HG02763 (cell line): ENCODE data around the gene RELL2.

Experiments
- ATAC-seq: cut with Tn5 transposase; IDR thresholded peaks from one replicate; pipeline ENCODE4 v1.9.1; 2021; ENCODE audit warnings: mild to moderate bottlenecking, moderate library complexity; ENCODE audit not compliant: unreplicated experiment

The RELL2 gene

GRCh38 chr5:141618030-141618803, 18.6 kb upstream of the RELL2 start:
- ATAC-seq = peak; percentile 28

DNA sequence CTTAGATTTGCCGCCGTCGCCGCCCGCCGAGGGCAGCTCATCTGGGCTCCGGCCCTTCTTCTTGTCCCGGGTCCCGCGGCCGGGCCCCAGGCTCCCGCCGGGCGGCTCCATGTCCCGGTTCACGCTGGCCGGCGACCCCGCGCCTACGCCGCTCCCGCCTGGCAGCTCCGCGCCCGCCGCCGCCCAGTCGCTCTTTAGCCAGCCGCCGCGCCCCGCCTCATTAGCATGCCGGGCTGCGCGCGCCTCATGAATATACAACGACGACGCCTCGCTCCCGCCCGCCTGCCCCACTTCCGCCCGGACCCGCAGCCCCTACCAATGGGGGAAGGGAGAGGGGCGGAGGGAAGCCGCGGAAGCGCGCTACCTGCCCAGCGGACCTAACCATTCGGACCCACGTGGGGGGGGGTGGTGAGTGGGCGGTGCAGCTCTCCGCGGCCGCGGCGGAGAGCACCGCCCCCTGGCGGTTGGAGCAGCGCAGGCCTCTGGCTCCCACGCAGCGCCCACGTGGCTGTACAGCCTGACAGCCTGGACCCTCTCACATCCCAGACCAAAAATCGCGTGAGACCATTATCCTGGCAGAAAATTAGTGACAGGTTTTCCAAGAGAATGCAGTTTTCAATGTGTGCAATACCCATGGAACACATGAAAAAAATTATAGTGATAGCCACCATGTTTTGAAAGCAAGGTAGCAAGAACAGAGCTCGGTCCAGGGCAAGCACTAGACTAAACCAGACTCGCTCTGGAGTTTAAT, 17.8 kb upstream of the RELL2 start, which contains the start of gene DIAPH1:
TSS of gene DIAPH1 (minus strand) at position 197 of the 751 bp plus-strand sequence. CDS start at position 111, 86 bp downstream.
- ATAC-seq = peak; percentile 81

DNA sequence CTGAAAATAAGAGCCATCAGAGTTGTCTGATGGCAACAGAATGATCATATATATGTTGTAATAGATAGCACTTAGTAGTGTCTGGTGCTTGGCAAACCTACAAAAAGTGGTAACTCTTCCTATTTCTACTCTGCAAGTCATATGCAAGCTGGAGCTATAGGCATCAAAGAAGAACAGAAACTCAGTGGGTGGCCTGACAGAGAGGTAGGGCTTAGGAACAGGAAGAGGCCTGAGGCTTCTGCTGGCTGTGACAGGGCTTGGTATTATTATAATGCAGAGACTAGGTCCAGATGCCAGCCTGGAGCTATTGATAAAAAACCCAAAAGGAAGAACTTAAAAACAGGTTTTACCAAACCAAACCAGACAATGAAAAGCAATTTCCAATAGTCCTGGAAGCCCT, 13.6 kb upstream of the RELL2 start:
- ATAC-seq = peak; percentile 37

GRCh38 chr5:141623611-141624010, 13.2 kb upstream of the RELL2 start:
- no peak for ATAC-seq

DNA sequence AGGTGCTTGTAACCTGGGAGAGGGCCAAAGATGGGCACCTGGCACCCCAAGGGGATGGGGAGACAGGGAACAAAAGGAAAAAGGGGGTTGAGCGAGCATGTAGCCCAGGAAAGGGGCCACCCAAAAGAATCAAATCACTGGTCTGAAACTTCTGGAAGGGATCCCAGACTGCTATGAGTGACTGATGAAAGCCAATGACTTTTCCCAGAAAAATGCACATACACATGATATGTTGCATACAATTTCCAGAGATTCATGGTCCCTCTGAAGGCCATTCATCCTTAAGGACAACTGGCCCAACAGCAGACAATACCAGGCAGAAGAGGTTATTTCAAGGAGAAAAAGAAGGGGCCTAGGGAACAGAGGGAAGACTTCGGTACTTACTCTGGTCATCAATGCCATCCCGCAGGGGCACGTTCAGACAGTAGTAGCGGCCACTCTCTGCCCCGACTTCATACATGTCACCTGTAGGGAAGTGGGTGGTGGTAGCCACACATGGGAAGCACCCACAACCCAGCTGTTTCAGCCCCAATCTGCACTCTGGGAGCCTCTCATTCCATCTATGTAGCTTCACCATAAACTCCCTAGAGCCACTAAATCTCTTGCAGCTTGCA, 8.5 kb upstream of the RELL2 start:
- no peak for ATAC-seq

- ATAC-seq = no peak
Measured at GRCh38 chr5:141630570-141631140, 6.1 kb upstream of the RELL2 start.

- ATAC-seq = no peak
Measured at GRCh38 chr5:141632650-141633049, 4.1 kb upstream of the RELL2 start.

DNA sequence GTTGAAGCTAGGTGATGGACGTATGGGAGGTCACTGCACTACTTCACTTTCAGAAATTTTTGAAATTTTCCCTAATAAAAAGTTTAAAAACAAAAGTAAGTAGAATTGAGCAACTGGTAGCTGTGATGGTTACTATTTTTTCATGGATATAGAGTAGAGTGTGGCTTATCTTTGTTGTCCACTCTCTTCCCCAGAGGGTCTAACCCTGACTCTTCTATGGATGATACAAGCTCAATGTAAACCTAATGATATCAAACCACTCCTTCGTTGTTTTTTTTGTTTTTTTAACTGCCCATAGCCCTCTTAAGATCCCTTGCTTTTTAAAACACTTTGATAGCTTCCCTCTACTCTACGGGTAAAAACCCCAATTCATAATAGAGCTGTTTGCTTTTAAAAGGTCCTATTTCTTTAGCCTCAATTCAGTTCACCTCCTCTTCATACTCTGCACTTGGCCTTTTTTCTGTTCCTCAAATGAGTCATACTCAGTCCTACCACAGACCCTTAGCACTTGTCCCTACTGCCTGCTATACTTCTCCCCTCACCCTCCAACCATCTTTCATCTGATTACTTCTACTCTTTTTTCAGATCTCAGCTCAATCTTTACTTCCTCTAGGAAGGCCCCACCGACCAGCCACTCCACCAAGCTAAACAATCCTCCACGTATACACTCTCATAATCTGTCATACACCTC, 2.8 kb upstream of the RELL2 start:
- ATAC-seq = peak; percentile 55

DNA sequence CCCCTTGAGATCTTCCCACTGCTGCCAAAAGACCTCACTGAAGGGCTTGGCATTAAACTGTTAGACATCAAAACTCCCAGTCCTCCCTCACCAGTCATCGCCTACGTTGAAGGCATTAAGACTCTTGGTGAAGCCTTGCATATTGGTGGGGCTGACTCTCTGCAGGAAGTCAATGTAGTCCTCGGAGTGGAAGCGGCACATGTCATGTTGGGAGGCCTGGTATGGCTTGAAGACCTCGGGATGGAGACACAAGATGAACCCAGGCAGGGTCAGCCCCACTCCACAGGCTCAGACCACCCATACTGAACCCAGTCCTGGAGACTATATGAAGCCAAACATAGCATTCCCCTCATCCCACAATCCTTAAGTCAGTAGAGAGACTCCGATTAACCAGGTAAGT, 2.1 kb upstream of the RELL2 start:
- ATAC-seq = no peak

DNA sequence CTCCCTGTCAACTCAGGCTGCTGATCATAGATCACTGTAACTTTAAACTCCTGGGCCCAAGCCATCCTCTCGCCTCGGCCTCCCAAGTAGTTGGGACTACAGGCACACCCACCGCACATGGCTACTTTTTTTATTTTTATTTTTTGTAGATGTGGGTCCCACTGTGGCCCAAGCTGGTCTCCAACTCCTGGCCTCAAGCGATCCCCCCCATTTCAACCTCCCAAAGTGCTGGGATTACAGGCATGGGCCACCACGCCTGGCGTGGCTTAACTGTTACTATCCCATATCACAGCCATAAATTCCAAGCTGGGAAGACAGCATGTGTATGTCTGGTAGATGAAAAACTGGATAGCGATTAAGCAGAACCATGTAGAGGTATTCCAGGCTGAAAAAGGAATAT, 1.2 kb upstream of the RELL2 start:
- ATAC-seq = no peak

- ATAC-seq = no peak
Measured at GRCh38 chr5:141636106-141636412, 738 bp upstream of the RELL2 start.

DNA sequence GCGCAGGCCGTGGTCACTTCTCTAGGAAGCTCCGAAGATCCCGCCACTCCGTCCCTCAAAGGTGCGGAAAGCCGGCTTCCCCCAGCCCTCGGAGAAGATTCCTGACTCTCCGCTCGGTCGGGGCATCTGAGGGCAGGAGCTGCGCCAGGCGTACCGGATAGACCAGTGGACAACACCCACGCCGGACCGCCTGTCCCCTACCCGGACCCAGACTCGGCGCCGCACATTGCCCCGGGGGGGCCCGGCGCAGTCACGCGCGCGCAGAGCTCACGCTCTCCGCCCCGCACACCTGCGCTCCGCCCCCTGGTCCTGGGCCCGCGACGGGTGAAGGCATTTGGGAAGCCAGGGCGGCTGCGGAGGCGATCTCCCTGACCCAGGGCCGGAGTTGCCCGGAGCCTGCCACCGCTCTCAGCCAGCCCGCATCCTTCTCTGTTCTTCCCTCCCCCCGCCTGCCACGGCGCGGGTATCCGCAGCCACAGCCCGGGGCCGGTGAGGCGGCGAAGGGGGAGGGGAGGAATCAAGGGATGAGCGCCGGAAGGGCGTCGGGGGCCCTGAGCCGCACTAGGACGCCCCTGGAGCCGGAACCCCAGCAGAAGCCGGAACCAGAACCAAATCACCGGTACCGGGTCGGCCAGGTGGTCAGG, 448 bp downstream of the RELL2 start:
- peak; percentile 12 for ATAC-seq

- peak; percentile 20 for ATAC-seq
Measured at GRCh38 chr5:141637767-141638419, 1.1 kb downstream of the RELL2 start.

DNA sequence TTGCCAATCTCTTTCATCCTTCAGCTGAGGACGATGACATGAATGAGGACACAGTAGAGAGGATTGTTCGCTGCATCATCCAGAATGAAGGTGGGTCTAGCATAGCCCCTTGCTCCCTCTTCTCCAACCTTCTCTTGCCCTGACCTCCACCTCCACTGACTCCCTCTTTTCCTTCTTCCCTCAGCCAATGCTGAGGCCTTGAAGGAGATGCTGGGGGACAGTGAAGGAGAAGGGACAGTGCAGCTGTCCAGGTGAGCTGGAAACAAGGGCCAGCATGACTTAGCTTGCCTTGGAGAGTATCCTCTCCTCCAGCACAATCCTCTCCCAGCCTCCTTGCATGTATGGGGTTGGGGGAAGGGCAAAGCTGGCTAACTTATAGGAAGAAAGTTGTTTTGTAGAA, 2.0 kb downstream of the RELL2 start:
- no peak for ATAC-seq

DNA sequence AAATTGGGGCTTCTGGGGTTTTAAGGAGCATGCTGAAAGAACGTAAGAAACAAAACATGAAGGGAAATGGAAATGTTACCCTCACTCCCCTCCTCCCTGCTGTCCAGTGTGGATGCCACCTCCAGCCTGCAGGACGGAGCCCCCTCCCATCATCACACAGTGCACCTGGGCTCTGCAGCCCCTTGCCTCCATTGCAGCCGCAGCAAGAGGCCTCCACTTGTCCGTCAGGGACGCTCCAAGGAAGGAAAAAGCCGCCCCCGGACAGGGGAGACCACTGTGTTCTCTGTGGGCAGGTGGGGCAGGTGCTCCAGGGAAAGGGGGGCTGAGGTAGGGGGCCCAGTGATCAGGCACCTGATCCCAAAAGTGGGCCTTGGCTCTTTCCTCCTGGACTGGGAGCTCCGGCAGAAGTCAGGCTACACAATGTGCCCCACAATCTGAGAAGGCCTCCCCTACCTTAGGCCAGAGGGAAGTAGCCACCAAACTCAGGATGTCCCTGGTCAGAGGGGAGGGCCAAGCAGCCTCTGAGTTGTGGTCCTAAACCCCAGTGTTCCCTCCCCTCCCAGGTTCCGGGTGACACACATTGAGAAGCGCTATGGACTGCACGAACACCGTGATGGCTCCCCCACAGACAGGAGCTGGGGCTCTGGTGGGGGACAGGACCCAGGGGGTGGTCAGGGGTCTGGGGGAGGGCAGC, 2.7 kb downstream of the RELL2 start:
- ATAC-seq = no peak

- no peak for ATAC-seq
Measured at GRCh38 chr5:141640051-141640415, 3.2 kb downstream of the RELL2 start.

GRCh38 chr5:141640698-141641097, 3.9 kb downstream of the RELL2 start:
- no peak for ATAC-seq

GRCh38 chr5:141641634-141642267, 5.0 kb downstream of the RELL2 start:
- ATAC-seq = peak; percentile 42

DNA sequence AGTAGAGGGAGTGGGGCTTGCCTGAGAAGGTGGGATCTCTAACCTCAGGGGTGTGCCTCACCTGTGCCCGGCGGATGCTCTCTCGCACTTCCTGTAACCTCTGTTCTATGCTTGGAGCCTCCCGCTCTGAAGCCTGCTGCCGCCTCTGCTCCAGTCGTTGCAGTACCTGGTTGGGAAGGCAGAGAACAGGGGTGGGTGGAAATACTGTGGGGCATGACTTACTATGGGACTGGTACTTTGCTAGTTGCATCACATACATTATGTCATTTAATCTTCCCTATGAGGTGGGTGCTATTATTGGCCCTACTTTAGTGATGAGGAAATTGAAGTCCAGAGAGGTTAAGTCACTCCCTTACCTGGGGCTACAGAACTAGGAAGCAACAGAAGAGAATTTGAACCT, 9.2 kb downstream of the RELL2 start:
- no peak for ATAC-seq
